Natural killer cell (primary cell): Measurements from ENCODE around the gene GDI2. TPM values are rescaled to one million over a fixed set of nuclear protein-coding genes. Genes with fewer than 3 reads are reported as not detected.

ENCODE experiments used
- ATAC-seq, 3 donors: fragments of 150-1000 bp in 2 of 3; fragments of 200-7000 bp in 1 of 3; cut with Tn5 transposase; 1 replicate in 1 of 3; 2 replicates in 2 of 3; pipeline ENCODE4 v1.10.0; 2021; ENCODE audit warnings: mild to moderate bottlenecking in 2 of 3, moderate library complexity in 2 of 3
- DNase-seq, 2 donors: peaks; one replicate each; pipeline versions ENCODE4 v3.0.0 to v3.0.0-alpha.2; 2013 to 2021; ENCODE audit warnings: mixed read lengths in 1 of 2
- H3K27ac ChIP-seq: one replicate; pipeline ENCODE4 v1.5.1; 2013; ENCODE audit warnings: mild to moderate bottlenecking, low read length
- H3K27me3 ChIP-seq: one replicate; pipeline ENCODE4 v1.6.1; 2013; ENCODE audit warnings: low read length; ENCODE audit not compliant: control insufficient read depth, insufficient read depth
- H3K36me3 ChIP-seq: one replicate; pipeline ENCODE4 v1.6.1; 2013; ENCODE audit warnings: low read length; ENCODE audit not compliant: control insufficient read depth, insufficient read depth
- H3K4me1 ChIP-seq: one replicate; pipeline ENCODE4 v1.6.1; 2013; ENCODE audit warnings: low read length; ENCODE audit not compliant: control insufficient read depth, insufficient read depth
- H3K4me3 ChIP-seq: one replicate; pipeline ENCODE4 v1.5.1; 2013; ENCODE audit warnings: low read length
- H3K9me3 ChIP-seq: one replicate; pipeline ENCODE4 v1.6.1; 2013; ENCODE audit warnings: low read length; ENCODE audit not compliant: control insufficient read depth, insufficient read depth
- H3K27ac Mint-ChIP-seq, 2 donors: one replicate each; pipeline ENCODE4 v1.8.0; 2022; ENCODE audit warnings: mild to moderate bottlenecking in 2 of 2, mixed read lengths in 2 of 2, moderate library complexity in 1 of 2
- H3K27me3 Mint-ChIP-seq, 2 donors: one replicate each; pipeline ENCODE4 v1.8.0; 2022; ENCODE audit warnings: low read depth in 2 of 2, mixed read lengths in 2 of 2
- H3K36me3 Mint-ChIP-seq: one replicate; pipeline ENCODE4 v1.8.0; 2022; ENCODE audit warnings: mixed read lengths
- H3K4me1 Mint-ChIP-seq, 2 donors: one replicate each; pipeline ENCODE4 v1.8.0; 2022; ENCODE audit warnings: mixed read lengths in 2 of 2
- H3K4me3 Mint-ChIP-seq: one replicate; pipeline ENCODE4 v1.8.0; 2022; ENCODE audit warnings: mild to moderate bottlenecking, moderate library complexity, mixed read lengths
- H3K9me3 Mint-ChIP-seq, 2 donors: one replicate each; pipeline ENCODE4 v1.8.0; 2022; ENCODE audit warnings: mixed read lengths in 2 of 2
- WGBS: methylation state at CpG from one replicate; pipeline ENCODE4 v1.1.7; 2013; ENCODE audit warnings: missing lambda C conversion rate; ENCODE audit not compliant: insufficient coverage; 5-methylcytosine and 5-hydroxymethylcytosine counted together
- intact Hi-C: fragments of 100-400 bp; cut with micrococcal nuclease; formaldehyde crosslinking; loops from one replicate; pipeline ENCODE4 v1.14.2; 2022
- total RNA-seq, 4 donors: library from RNA; stranded (reverse); fragments of 120-200 nt in 1 of 4; gene quantifications; one replicate each; pipeline versions ENCODE4 v1.2.3 to v1.2.4, GENCODE V29; 2013 to 2022
- TF ChIP-seq, protein P1 (sequence below): fragments of 200-600 bp; IDR thresholded peaks from one replicate; pipeline ENCODE4 v1.8.0; 2022; ENCODE audit warnings: antibody characterized with exemption

GDI2 gene
- total RNA-seq, 3 donors from 2014 or later (not counting 1 experiment from before 2014, with no cell fraction given): 97.9 to 104 (median 104) TPM

DNA sequence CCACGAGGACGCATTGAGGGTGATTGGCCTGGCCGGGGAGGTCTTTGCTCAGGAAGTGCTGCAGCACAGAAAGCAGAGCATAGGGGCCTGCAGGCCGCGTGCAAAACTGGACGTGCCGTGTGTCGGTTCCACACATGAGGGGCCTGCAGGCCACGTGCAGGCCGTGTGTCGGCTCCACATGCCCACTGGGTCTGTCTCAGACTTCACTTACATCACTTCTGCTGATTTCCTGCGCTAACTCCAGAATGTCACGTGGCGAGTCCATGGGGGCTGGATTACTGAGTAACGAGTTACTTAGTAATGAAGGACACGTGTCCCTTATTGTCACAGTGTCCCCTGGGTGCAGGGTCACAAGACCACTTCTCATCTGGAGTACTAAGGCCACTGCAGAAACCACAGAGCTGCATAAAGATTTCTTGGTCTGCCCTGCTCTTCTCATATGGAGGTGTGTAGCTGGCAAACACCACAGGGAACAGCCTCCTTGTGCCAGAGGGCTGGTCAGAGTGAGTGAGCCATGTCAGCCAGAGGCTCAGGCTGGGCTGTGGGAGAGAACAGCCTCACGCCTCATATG lies 60.8 kb downstream of the GDI2 start:
- Histone ChIP-seq H3K4me1 (no peaks in the 10 kb centered on the region), H3K4me3 (no peak overlapping the region), H3K9me3 (no peaks in the 10 kb centered on the region), H3K27me3 (no peaks in the 10 kb centered on the region), H3K27ac (no peak overlapping the region), H3K36me3 (peaks cover 31% of the 10 kb centered on the region)
- intact Hi-C loops: no loop called here
- peaks cover 2% of the 10 kb centered on the region for H3K36me3 Mint-ChIP-seq
- ATAC-seq (no peak), DNase-seq (no peak)
- WGBS: 95% methylated on average over 17 of the region's 17 CpGs
- no peak overlapping the region for H3K4me3 Mint-ChIP-seq
- H3K27ac Mint-ChIP-seq: no peak overlapping the region
- H3K9me3 Mint-ChIP-seq: no peaks in the 10 kb centered on the region
- TF ChIP-seq, protein P1, sequence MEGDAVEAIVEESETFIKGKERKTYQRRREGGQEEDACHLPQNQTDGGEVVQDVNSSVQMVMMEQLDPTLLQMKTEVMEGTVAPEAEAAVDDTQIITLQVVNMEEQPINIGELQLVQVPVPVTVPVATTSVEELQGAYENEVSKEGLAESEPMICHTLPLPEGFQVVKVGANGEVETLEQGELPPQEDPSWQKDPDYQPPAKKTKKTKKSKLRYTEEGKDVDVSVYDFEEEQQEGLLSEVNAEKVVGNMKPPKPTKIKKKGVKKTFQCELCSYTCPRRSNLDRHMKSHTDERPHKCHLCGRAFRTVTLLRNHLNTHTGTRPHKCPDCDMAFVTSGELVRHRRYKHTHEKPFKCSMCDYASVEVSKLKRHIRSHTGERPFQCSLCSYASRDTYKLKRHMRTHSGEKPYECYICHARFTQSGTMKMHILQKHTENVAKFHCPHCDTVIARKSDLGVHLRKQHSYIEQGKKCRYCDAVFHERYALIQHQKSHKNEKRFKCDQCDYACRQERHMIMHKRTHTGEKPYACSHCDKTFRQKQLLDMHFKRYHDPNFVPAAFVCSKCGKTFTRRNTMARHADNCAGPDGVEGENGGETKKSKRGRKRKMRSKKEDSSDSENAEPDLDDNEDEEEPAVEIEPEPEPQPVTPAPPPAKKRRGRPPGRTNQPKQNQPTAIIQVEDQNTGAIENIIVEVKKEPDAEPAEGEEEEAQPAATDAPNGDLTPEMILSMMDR: no peak
- peaks cover 1 to 12% of the 10 kb centered on the region in 2 donors for H3K4me1 Mint-ChIP-seq
- no peaks in the 10 kb centered on the region for H3K27me3 Mint-ChIP-seq

- intact Hi-C loops: no loop called here
- TF ChIP-seq, protein P1: no peak
- ATAC-seq (no peak), DNase-seq (no peak)
- H3K4me1 Mint-ChIP-seq: peaks cover 7 to 18% of the 10 kb centered on the region in 2 donors
- no peak overlapping the region for H3K27ac Mint-ChIP-seq
- H3K9me3 Mint-ChIP-seq: no peaks in the 10 kb centered on the region
- peaks cover 8% of the 10 kb centered on the region for H3K36me3 Mint-ChIP-seq
- WGBS: 79% methylated on average over 5 of the region's 6 CpGs
- Histone ChIP-seq H3K36me3 (peaks cover 32% of the 10 kb centered on the region), H3K9me3 (no peaks in the 10 kb centered on the region), H3K27me3 (no peaks in the 10 kb centered on the region), H3K27ac (no peak overlapping the region), H3K4me3 (no peak overlapping the region), H3K4me1 (no peaks in the 10 kb centered on the region)
- no peaks in the 10 kb centered on the region for H3K27me3 Mint-ChIP-seq
- no peak overlapping the region for H3K4me3 Mint-ChIP-seq
These were observed 61.5 kb downstream of the GDI2 start for GRCh38 chr10:5751601-5752253.

GRCh38 chr10:5748394-5748803 lies 64.8 kb downstream of the GDI2 start:
- no peak for ATAC-seq
- Histone ChIP-seq H3K36me3 (peaks cover 49% of the 10 kb centered on the region), H3K27me3 (no peaks in the 10 kb centered on the region), H3K9me3 (no peaks in the 10 kb centered on the region), H3K4me1 (no peaks in the 10 kb centered on the region), H3K27ac (no peak overlapping the region), H3K4me3 (no peak overlapping the region)
- no peaks in the 10 kb centered on the region for H3K9me3 Mint-ChIP-seq
- H3K27ac Mint-ChIP-seq: no peak overlapping the region
- no peaks in the 10 kb centered on the region for H3K27me3 Mint-ChIP-seq
- no peak overlapping the region for H3K4me3 Mint-ChIP-seq
- WGBS: 98% methylated on average over 4 of the region's 4 CpGs
- TF ChIP-seq, protein P1: no peak
- H3K4me1 Mint-ChIP-seq: peaks cover 7 to 18% of the 10 kb centered on the region in 2 donors
- intact Hi-C loops: no loop called here
- peaks cover 10% of the 10 kb centered on the region for H3K36me3 Mint-ChIP-seq
- no peak for DNase-seq
